SK-N-SH (cell line): ENCODE measurements around the gene MFAP1.
"Not testable (repeated sequence)": the region's sequence is repeated elsewhere in the genome, so short reads cannot be mapped to it uniquely, and the experiment has no call there.

Source experiments
- EZH2phosphoT487 ChIP-seq: fragments of 200-600 bp; sonication (generic); IDR thresholded peaks from 2 replicates; pipeline ENCODE4 v1.6.1; 2017; ENCODE audit warnings: low read depth, mixed run types, mild to moderate bottlenecking, antibody characterized with exemption, moderate library complexity, borderline replicate concordance
- REST ChIP-seq: IDR thresholded peaks from 2 replicates; pipeline ENCODE4 v1.6.1; 2012; ENCODE audit warnings: mild to moderate bottlenecking, low read depth, low read length, moderate library complexity
- RFX5 ChIP-seq: IDR thresholded peaks from 2 replicates; pipeline ENCODE4 v1.6.1; 2012; ENCODE audit warnings: mild to moderate bottlenecking, improper control_type of control experiment, low read length

- TF ChIP-seq EZH2phosphoT487, RFX5, REST: not testable (repeated sequence)
These were observed 815 bp upstream of the MFAP1 start for GRCh38 chr15:43825305-43825704.
